ENCODE data around the gene DEXI. TPM values are rescaled to one million over a fixed set of nuclear protein-coding genes. Genes with fewer than 3 reads are reported as not detected.

DEXI gene
- total RNA-seq, result 42.0 and 64.0 TPM in 2 replicates

DNA sequence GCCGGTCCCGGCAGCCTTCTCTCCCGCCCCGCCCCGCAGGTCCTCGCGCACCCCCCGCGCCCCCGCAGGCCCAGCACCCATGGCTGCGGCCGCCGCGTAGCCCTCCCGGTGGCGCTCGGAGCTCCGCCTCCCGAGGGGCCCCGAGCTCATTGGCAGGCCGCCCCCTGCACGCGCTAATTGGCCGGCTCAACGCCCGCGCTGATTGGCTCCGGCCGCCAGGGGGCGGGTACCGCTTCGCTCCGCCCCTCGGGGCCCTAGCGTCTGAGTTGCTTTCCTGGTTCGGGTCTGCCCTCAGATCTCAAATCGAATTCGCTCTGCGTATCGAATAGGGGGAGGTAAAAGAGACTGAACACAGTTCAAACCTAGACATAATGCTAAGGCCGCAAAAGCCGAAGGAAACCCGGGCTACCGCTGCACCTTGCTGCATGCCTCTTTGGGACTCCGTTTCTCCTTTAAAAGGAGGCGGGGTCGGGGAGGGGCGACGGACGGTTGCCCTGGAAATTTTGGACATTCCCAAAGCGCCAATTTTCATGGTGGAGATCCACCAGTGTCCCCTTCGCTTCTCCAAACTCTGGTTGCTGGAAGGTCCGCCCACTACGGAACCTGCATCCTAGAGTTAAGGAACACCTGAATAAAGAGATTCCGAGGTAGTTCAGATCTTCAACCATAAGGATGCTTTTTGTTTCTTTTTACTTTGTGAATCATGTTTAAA is at the start of gene DEXI:
TSS of gene DEXI (minus strand) at position 117 of the 712 bp plus-strand sequence. CDS start 463 bp downstream, outside the sequence.

DNA sequence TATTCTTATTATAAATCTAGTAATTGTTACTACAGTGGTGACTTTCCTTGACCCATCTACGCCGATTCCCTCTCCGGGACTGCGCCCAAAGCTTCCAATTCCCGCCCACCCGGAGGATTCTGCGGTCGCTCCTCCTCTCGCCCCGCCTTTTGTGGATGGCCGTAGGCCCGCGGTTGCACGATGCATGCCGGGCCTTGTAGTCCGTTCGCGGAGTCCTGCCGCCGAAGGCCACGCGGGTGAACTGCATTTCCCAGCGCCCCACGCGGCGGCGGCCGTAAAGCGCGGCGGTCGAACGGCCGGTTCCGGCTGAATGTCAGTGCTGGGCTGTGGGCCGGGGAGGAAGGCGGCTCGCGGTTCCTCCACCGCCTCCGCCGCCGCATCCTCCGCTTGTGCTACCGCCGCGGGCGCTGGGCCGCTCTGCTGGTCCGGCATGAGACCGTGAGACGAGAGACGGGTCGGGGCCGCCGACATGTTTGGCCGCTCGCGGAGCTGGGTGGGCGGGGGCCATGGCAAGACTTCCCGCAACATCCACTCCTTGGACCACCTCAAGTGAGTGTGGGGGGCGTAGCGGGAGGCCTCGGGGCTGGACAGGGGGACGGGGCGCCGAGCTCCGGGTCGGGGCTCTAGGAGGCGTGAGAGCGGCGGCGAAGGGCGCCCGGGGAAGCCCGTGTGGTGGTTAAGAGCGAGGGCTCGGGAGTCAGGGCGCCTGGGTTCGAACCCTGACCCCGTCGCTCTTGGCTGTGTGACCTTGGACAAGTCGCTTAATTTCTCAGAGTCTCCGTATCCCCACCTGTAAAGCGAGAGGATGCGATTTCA is 2.2 kb upstream of the DEXI start, which contains the start of gene CLEC16A:
TSS of gene CLEC16A (plus strand) at position 316 of the 816 bp plus-strand sequence. CDS start at position 470, 154 bp downstream.

Other genes starting within 250 kb of the DEXI start
- gene TEKT5, start 247.5 kb downstream of the DEXI start, total RNA-seq, result 0.09 and 0.14 TPM in 2 replicates
- 19.8 and 22.8 TPM in 2 replicates for gene NUBP1, start 198.6 kb downstream of the DEXI start, total RNA-seq
- not detected in 2 replicates for gene TVP23A, start 123.7 kb downstream of the DEXI start, total RNA-seq
- gene CIITA, start 65.3 kb downstream of the DEXI start, total RNA-seq, result under 0.01 and 0.09 TPM in 2 replicates
- 13.1 and 15.1 TPM in 2 replicates for gene CLEC16A, start 2.1 kb upstream of the DEXI start, total RNA-seq